B cell (primary cell): Measurements from ENCODE around the gene DIP2A. TPM values are rescaled to one million over a fixed set of nuclear protein-coding genes. Genes with fewer than 3 reads are reported as not detected.

ENCODE experiments used
- ATAC-seq: fragments of 200-7000 bp; cut with Tn5 transposase; one replicate; pipeline ENCODE4 v1.10.0; 2021; ENCODE audit warnings: low read depth, mild to moderate bottlenecking, moderate number of reproducible peaks, moderate library complexity
- CTCF ChIA-PET: fragments of 350-600 bp; sonication (Branson Sonifier 250); formaldehyde crosslinking; loops from one replicate; lab custom pipeline; 2021; ENCODE audit warnings: antibody characterized with exemption, inconsistent platforms; lab: Charles Lee
- POLR2A ChIA-PET: fragments of 350-600 bp; sonication (Branson Sonifier 250); formaldehyde crosslinking; loops from one replicate; lab custom pipeline; 2021; ENCODE audit warnings: antibody characterized with exemption; lab: Charles Lee
- DNase-seq: peaks from one replicate; pipeline ENCODE4 v3.0.0; 2013
- H2AFZ ChIP-seq: 2 replicates; pipeline ENCODE4 v1.6.1; 2012; ENCODE audit warnings: mild to moderate bottlenecking, low read depth, low read length; ENCODE audit not compliant: insufficient read depth, poor library complexity, severe bottlenecking
- H3K27ac ChIP-seq, 2 donors: 1 replicate in 1 of 2; 2 replicates in 1 of 2; pipeline ENCODE4 v1.5.1; 2012 to 2013; ENCODE audit warnings: low read length in 2 of 2, mild to moderate bottlenecking in 2 of 2, moderate library complexity in 1 of 2
- H3K27me3 ChIP-seq, 4 experiments: fragments of 200-600 bp in 1 of 4; sonication (generic) in 1 of 4; replicated peaks in 1 of 4; 1 replicate in 2 of 4; 2 replicates in 2 of 4; pipeline versions ENCODE4 v1.6.1 to v1.7.0; 2013 to 2016; ENCODE audit warnings: low read length in 3 of 4, mild to moderate bottlenecking in 2 of 4, mixed read lengths in 1 of 4, moderate library complexity in 1 of 4; ENCODE audit not compliant: insufficient read depth in 4 of 4, control insufficient read depth in 3 of 4; ENCODE audit errors: control extremely low read depth in 1 of 4
- H3K36me3 ChIP-seq, 2 experiments: replicated peaks in 1 of 2; 1 replicate in 1 of 2; 2 replicates in 1 of 2; pipeline versions ENCODE4 v1.6.1 to v1.7.1; 2013; ENCODE audit warnings: low read length in 1 of 2; ENCODE audit not compliant: insufficient read depth in 2 of 2, control insufficient read depth in 1 of 2; ENCODE audit errors: control extremely low read depth in 1 of 2, extremely low read depth in 1 of 2
- H3K4me1 ChIP-seq, 2 donors: fragments of 200-600 bp in 1 of 2; sonication (generic) in 1 of 2; 1 replicate in 1 of 2; 2 replicates in 1 of 2; pipeline versions ENCODE4 v1.5.1 to v1.6.1; 2013 to 2017; ENCODE audit warnings: low read length in 2 of 2; ENCODE audit not compliant: control insufficient read depth in 2 of 2, insufficient read depth in 2 of 2
- H3K4me2 ChIP-seq: replicated peaks from 2 replicates; pipeline ENCODE3; 2012; ENCODE audit warnings: mild to moderate bottlenecking, low read depth, low read length; ENCODE audit not compliant: poor library complexity, severe bottlenecking
- H3K4me3 ChIP-seq, 5 experiments: fragments of 200-600 bp in 1 of 5; sonication (generic) in 1 of 5; 1 replicate in 3 of 5; 2 replicates in 2 of 5; pipeline versions ENCODE4 v1.5.1 to v1.7.0; 2011 to 2016; ENCODE audit warnings: low read length in 4 of 5, mild to moderate bottlenecking in 4 of 5, low read depth in 2 of 5, control low read depth in 1 of 5, moderate library complexity in 1 of 5; ENCODE audit not compliant: insufficient read depth in 1 of 5; ENCODE audit errors: control extremely low read depth in 1 of 5, extremely low read depth in 1 of 5
- H3K79me2 ChIP-seq: fragments of 200-600 bp; sonication (generic); one replicate; pipeline ENCODE4 v1.6.0; 2016; ENCODE audit warnings: low read length; ENCODE audit not compliant: control insufficient read depth, insufficient read depth
- H3K9ac ChIP-seq: fragments of 200-600 bp; sonication (generic); 2 replicates; pipeline ENCODE4 v1.6.1; 2017; ENCODE audit warnings: mild to moderate bottlenecking, low read length, moderate library complexity
- H3K9me3 ChIP-seq, 3 donors: one replicate each; pipeline versions ENCODE4 v1.6.1 to v1.7.1; 2013; ENCODE audit warnings: low read length in 2 of 3; ENCODE audit not compliant: control insufficient read depth in 2 of 3, insufficient read depth in 1 of 3; ENCODE audit errors: control extremely low read depth in 1 of 3
- H4K20me1 ChIP-seq: 2 replicates; pipeline ENCODE4 v1.6.0; 2012; ENCODE audit warnings: mild to moderate bottlenecking, low read length; ENCODE audit not compliant: insufficient read depth, control insufficient read depth, poor library complexity, severe bottlenecking
- H3K27ac Mint-ChIP-seq: one replicate; pipeline ENCODE4 v1.8.0; 2021; ENCODE audit warnings: mixed read lengths
- H3K27me3 Mint-ChIP-seq: one replicate; pipeline ENCODE4 v1.8.0; 2021; ENCODE audit warnings: mixed read lengths
- H3K4me1 Mint-ChIP-seq: one replicate; pipeline ENCODE4 v1.8.0; 2021; ENCODE audit warnings: mixed read lengths
- H3K4me3 Mint-ChIP-seq: one replicate; pipeline ENCODE4 v1.8.0; 2021; ENCODE audit warnings: mixed read lengths
- H3K9me3 Mint-ChIP-seq: one replicate; pipeline ENCODE4 v1.8.0; 2022; ENCODE audit warnings: mixed read lengths; ENCODE audit not compliant: insufficient read depth
- CTCF ChIP-seq: fragments of 200-600 bp; IDR thresholded peaks from one replicate; pipeline ENCODE4 v1.8.0; 2022; ENCODE audit warnings: antibody characterized with exemption, mild to moderate bottlenecking
- EZH2 ChIP-seq: IDR thresholded peaks from 2 replicates; pipeline ENCODE4 v1.6.1; 2012; ENCODE audit warnings: borderline replicate concordance, low read depth, mild to moderate bottlenecking, moderate library complexity, low read length; ENCODE audit not compliant: insufficient read depth, poor library complexity, severe bottlenecking
- WGBS: methylation state at CpG from one replicate; pipeline ENCODE4 v1.1.5; 2013; ENCODE audit warnings: missing lambda C conversion rate; ENCODE audit not compliant: insufficient coverage; 5-methylcytosine and 5-hydroxymethylcytosine counted together
- intact Hi-C: fragments of 100-400 bp; cut with micrococcal nuclease; formaldehyde crosslinking; loops from one replicate; pipeline ENCODE4 v1.10.0; 2022
- polyA plus RNA-seq: library from polyadenylated mRNA; depleted of rRNA; stranded (reverse); fragments of >200 nt; gene quantifications from 2 replicates; pipeline ENCODE4 v1.2.3, GENCODE V29; 2012
- total RNA-seq, 2 donors: library from RNA; stranded (reverse); fragments of 120-200 nt in 1 of 2; gene quantifications; 1 replicate in 1 of 2; 2 replicates in 1 of 2; pipeline versions ENCODE4 v1.2.3 to v1.2.4, GENCODE V29; 2013 to 2022

DIP2A gene
- total and polyA plus RNA-seq, 2 donors (not counting 1 experiment from before 2014, with no cell fraction given) = 40.4 to 59.0 TPM

GRCh38 chr21:46498335-46499050 lies 39.8 kb downstream of the DIP2A start:
- POLR2A ChIA-PET = no interaction called here
- TF ChIP-seq EZH2 (no peak), CTCF (no peak)

GRCh38 chr21:46500224-46500861 lies 41.7 kb downstream of the DIP2A start:
- no peak for DNase-seq

More at GRCh38 chr21:46498335-46499050, 39.8 kb downstream of the DIP2A start:
- WGBS = 97% methylated on average over 25 of the region's 26 CpGs
- Mint-ChIP-seq H3K27ac (no peak overlapping the region), H3K4me1 (peaks cover 19% of the 10 kb centered on the region), H3K9me3 (no peaks in the 10 kb centered on the region), H3K27me3 (no peaks in the 10 kb centered on the region), H3K4me3 (no peak overlapping the region)
- Histone ChIP-seq H3K4me1 (peaks cover 9 to 15% of the 10 kb centered on the region in 2 donors), H3K27me3 (no peaks in the 10 kb centered on the region), H3K9me3 (no peaks in the 10 kb centered on the region), H3K36me3 (peaks cover 2 to 34% of the 10 kb centered on the region in 2 experiments), H3K27ac (no peak overlapping the region), H3K4me2 (no peak overlapping the region), H3K9ac (no peak overlapping the region), H3K79me2 (no peaks in the 10 kb centered on the region), H2AFZ (no peak overlapping the region), H4K20me1 (no peaks in the 10 kb centered on the region), H3K4me3 (no peak overlapping the region)
- no peak for ATAC-seq
- CTCF ChIA-PET = no interaction called here
- intact Hi-C loops = no loop called here
- no peak for DNase-seq

More at GRCh38 chr21:46500224-46500861, 41.7 kb downstream of the DIP2A start:
- TF ChIP-seq CTCF = no peak
- TF ChIP-seq EZH2 = no peak
- Histone ChIP-seq H3K79me2 (no peaks in the 10 kb centered on the region), H3K9ac (no peak overlapping the region), H3K36me3 (peaks cover 2 to 33% of the 10 kb centered on the region in 2 experiments), H3K4me1 (peaks cover 9 to 30% of the 10 kb centered on the region in 2 donors), H3K9me3 (no peaks in the 10 kb centered on the region), H3K4me3 (no peak overlapping the region), H4K20me1 (no peaks in the 10 kb centered on the region), H2AFZ (no peak overlapping the region), H3K27ac (peak overlapping the region in 1 of 2 donors; percentile 62), H3K4me2 (peak overlapping the region; percentile 11), H3K27me3 (no peaks in the 10 kb centered on the region)
- intact Hi-C loops = no loop called here
- Mint-ChIP-seq H3K9me3 (no peaks in the 10 kb centered on the region), H3K4me1 (peaks cover 33% of the 10 kb centered on the region), H3K27ac (peak overlapping the region; percentile 50), H3K4me3 (no peak overlapping the region), H3K27me3 (no peaks in the 10 kb centered on the region)
- ATAC-seq = no peak
- CTCF ChIA-PET = interaction anchor here (1.0 kb wide), 1 partner anchor 41 kb away, joined by 3 read pairs; the partner anchor contains the start of gene DIP2A
- 0% methylated on average over 1 of the region's 3 CpGs for WGBS
- POLR2A ChIA-PET = no interaction called here
